Vagina (tissue), 2 donors: ENCODE results near the gene LBH.

ENCODE experiments used
- POLR2A ChIP-seq, 2 donors: fragments of 450-650 bp; IDR thresholded peaks; one replicate each; pipeline ENCODE4 v1.6.1; 2017; ENCODE audit warnings: antibody characterized with exemption in 2 of 2, mild to moderate bottlenecking in 2 of 2, moderate library complexity in 2 of 2
- POLR2AphosphoS5 ChIP-seq, 2 donors: sonication (generic); formaldehyde crosslinking; IDR thresholded peaks; one replicate each; pipeline ENCODE4 v1.9.0; 2017; ENCODE audit warnings: antibody characterized with exemption in 2 of 2, mild to moderate bottlenecking in 2 of 2, low read depth in 1 of 2; ENCODE audit not compliant: insufficient read depth in 1 of 2
- TF ChIP-seq, protein P1 (sequence below), 3 experiments: fragments of 450-650 bp in 2 of 3; fragments of 200-600 bp in 1 of 3; sonication (generic) in 1 of 3; IDR thresholded peaks; one replicate each; pipeline ENCODE4 v1.5.1; 2017 to 2019; ENCODE audit warnings: antibody characterized with exemption in 3 of 3, mild to moderate bottlenecking in 2 of 3, moderate library complexity in 2 of 3

GRCh38 chr2:30300456-30301221 lies 69.3 kb downstream of the LBH start:
- TF ChIP-seq, protein P1, sequence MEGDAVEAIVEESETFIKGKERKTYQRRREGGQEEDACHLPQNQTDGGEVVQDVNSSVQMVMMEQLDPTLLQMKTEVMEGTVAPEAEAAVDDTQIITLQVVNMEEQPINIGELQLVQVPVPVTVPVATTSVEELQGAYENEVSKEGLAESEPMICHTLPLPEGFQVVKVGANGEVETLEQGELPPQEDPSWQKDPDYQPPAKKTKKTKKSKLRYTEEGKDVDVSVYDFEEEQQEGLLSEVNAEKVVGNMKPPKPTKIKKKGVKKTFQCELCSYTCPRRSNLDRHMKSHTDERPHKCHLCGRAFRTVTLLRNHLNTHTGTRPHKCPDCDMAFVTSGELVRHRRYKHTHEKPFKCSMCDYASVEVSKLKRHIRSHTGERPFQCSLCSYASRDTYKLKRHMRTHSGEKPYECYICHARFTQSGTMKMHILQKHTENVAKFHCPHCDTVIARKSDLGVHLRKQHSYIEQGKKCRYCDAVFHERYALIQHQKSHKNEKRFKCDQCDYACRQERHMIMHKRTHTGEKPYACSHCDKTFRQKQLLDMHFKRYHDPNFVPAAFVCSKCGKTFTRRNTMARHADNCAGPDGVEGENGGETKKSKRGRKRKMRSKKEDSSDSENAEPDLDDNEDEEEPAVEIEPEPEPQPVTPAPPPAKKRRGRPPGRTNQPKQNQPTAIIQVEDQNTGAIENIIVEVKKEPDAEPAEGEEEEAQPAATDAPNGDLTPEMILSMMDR (IDR thresholded peaks at IDR 0.05) = no peak
- TF ChIP-seq POLR2A (IDR thresholded peaks at IDR 0.05) (no peak), POLR2AphosphoS5 (IDR thresholded peaks at IDR 0.05; ENCODE audit: insufficient read depth in 1 of 2, low read depth in 1 of 2) (no peak)
